H1 (cell line): ENCODE measurements around the gene KLHL14. TPM values are rescaled to one million over a fixed set of nuclear protein-coding genes. Genes with fewer than 3 reads are reported as not detected.

Experiments
- CTCF ChIA-PET: fragments of 300-600 bp; sonication (Branson Sonifier 250); formaldehyde crosslinking; loops from one replicate; lab custom pipeline; 2021; ENCODE audit not compliant: partially characterized antibody; lab: Charles Lee
- POLR2A ChIA-PET: fragments of 300-600 bp; sonication (Branson Sonifier 250); formaldehyde crosslinking; loops from one replicate; lab custom pipeline; 2021; ENCODE audit warnings: inconsistent platforms; ENCODE audit not compliant: partially characterized antibody; lab: Charles Lee
- DNase-seq, 2 experiments: peaks; one replicate each; pipeline versions ENCODE4 v3.0.0 to v3.0.0-alpha.2; 2010 to 2022; ENCODE audit warnings: low spot score in 2 of 2, low read depth in 1 of 2, mixed read lengths in 1 of 2
- FAIRE-seq: peaks from 2 replicates; lab custom pipeline; 2011; peaks lifted over from hg19 to GRCh38; lab: Jason Lieb, UNC
- H2AFZ ChIP-seq: 2 replicates; pipeline ENCODE4 v1.8.1; 2012; ENCODE audit warnings: low read length, inconsistent platforms
- H2AK5ac ChIP-seq: 2 replicates; pipeline ENCODE4 v1.6.1; 2013; ENCODE audit warnings: low read depth, low read length
- H2BK120ac ChIP-seq: replicated peaks from 2 replicates; pipeline ENCODE3; 2013; ENCODE audit warnings: low read depth, low read length, inconsistent platforms
- H2BK12ac ChIP-seq: 2 replicates; pipeline ENCODE4 v1.6.1; 2013; ENCODE audit warnings: low read depth, low read length
- H2BK15ac ChIP-seq: 2 replicates; pipeline ENCODE4 v1.6.1; 2013; ENCODE audit warnings: low read length
- H2BK20ac ChIP-seq: 2 replicates; pipeline ENCODE4 v1.6.1; 2013; ENCODE audit warnings: low read length
- H2BK5ac ChIP-seq: 2 replicates; pipeline ENCODE4 v1.6.1; 2013; ENCODE audit warnings: low read depth, low read length
- H3K14ac ChIP-seq: 2 replicates; pipeline ENCODE4 v1.6.1; 2013; ENCODE audit warnings: inconsistent platforms; ENCODE audit not compliant: insufficient read length
- H3K18ac ChIP-seq: 2 replicates; pipeline ENCODE4 v1.6.1; 2013; ENCODE audit warnings: low read length; ENCODE audit errors: extremely low read depth
- H3K23ac ChIP-seq: 2 replicates; pipeline ENCODE4 v1.6.1; 2013; ENCODE audit warnings: inconsistent platforms; ENCODE audit not compliant: insufficient read length
- H3K23me2 ChIP-seq: 2 replicates; pipeline ENCODE4 v1.6.1; 2013; ENCODE audit warnings: low read depth, low read length
- H3K27ac ChIP-seq: 2 replicates; pipeline ENCODE4 v1.6.1; 2011; ENCODE audit warnings: low read depth, low read length, inconsistent platforms
- H3K27me3 ChIP-seq, 4 experiments: replicated peaks in 1 of 4; 1 replicate in 1 of 4; 2 replicates in 3 of 4; pipeline versions ENCODE4 v1.6.1 to v1.8.1; 2011 to 2013; ENCODE audit warnings: low read length in 3 of 4, mild to moderate bottlenecking in 3 of 4, inconsistent platforms in 2 of 4, mixed read lengths in 2 of 4, moderate library complexity in 1 of 4; ENCODE audit not compliant: control insufficient read depth in 3 of 4, insufficient read depth in 3 of 4; ENCODE audit errors: extremely low read depth in 1 of 4
- H3K36me3 ChIP-seq, 4 experiments: 2 replicates each; pipeline versions ENCODE4 v1.6.1 to v1.8.1; 2011 to 2013; ENCODE audit warnings: mild to moderate bottlenecking in 4 of 4, low read length in 3 of 4, moderate library complexity in 2 of 4, control low read depth in 1 of 4, inconsistent platforms in 1 of 4; ENCODE audit not compliant: insufficient read depth in 4 of 4, control insufficient read depth in 2 of 4
- H3K4ac ChIP-seq: replicated peaks from 2 replicates; pipeline ENCODE3; 2013; ENCODE audit warnings: low read length, low read depth, mixed read lengths, inconsistent platforms; ENCODE audit not compliant: insufficient read length
- H3K4me1 ChIP-seq, 4 experiments: replicated peaks in 1 of 4; 1 replicate in 1 of 4; 2 replicates in 3 of 4; pipeline versions ENCODE4 v1.6.1 to v1.8.1; 2011 to 2013; ENCODE audit warnings: low read length in 3 of 4, inconsistent platforms in 2 of 4, mixed read lengths in 1 of 4; ENCODE audit not compliant: insufficient read depth in 4 of 4, control insufficient read depth in 3 of 4
- H3K4me2 ChIP-seq, 2 experiments: 2 replicates each; pipeline versions ENCODE4 v1.6.1 to v1.8.1; 2011 to 2013; ENCODE audit warnings: low read depth in 2 of 2, low read length in 2 of 2, control low read depth in 1 of 2, inconsistent platforms in 1 of 2, mild to moderate bottlenecking in 1 of 2; ENCODE audit not compliant: insufficient read depth in 1 of 2
- H3K4me3 ChIP-seq, 4 experiments: fragments of 200-600, 300-600 bp in 1 of 4; sonication (generic), shearing (Covaris generic), sonication (Bioruptor Twin) in 1 of 4; 2 replicates each; pipeline versions ENCODE4 v1.5.1 to v1.8.1; 2011 to 2016; ENCODE audit warnings: low read length in 4 of 4, low read depth in 3 of 4, control low read depth in 2 of 4, inconsistent platforms in 2 of 4, mild to moderate bottlenecking in 2 of 4, mixed read lengths in 1 of 4, moderate library complexity in 1 of 4; ENCODE audit not compliant: insufficient read depth in 2 of 4; ENCODE audit errors: extremely low read depth in 1 of 4
- H3K56ac ChIP-seq: replicated peaks from 2 replicates; pipeline ENCODE3; 2013; ENCODE audit warnings: low read depth, mild to moderate bottlenecking, mixed read lengths, low read length, inconsistent platforms; ENCODE audit not compliant: insufficient read length
- H3K79me1 ChIP-seq: 2 replicates; pipeline ENCODE4 v1.6.1; 2013; ENCODE audit warnings: low read depth, low read length, control low read depth
- H3K79me2 ChIP-seq, 2 experiments: 2 replicates each; pipeline versions ENCODE4 v1.6.1 to v1.8.1; 2012 to 2013; ENCODE audit warnings: low read length in 2 of 2, mild to moderate bottlenecking in 2 of 2, inconsistent platforms in 1 of 2; ENCODE audit not compliant: insufficient read depth in 2 of 2, control insufficient read depth in 1 of 2
- H3K9ac ChIP-seq, 4 experiments: replicated peaks in 1 of 4; 1 replicate in 1 of 4; 2 replicates in 3 of 4; pipeline versions ENCODE4 v1.6.1 to v1.8.1; 2011 to 2013; ENCODE audit warnings: low read depth in 3 of 4, low read length in 3 of 4, control low read depth in 2 of 4, mild to moderate bottlenecking in 2 of 4, moderate library complexity in 2 of 4, inconsistent platforms in 1 of 4; ENCODE audit errors: extremely low read depth in 1 of 4
- H3K9me3 ChIP-seq, 2 experiments: 2 replicates each; pipeline versions ENCODE4 v1.6.1 to v1.8.1; 2012 to 2013; ENCODE audit warnings: mild to moderate bottlenecking in 2 of 2, moderate library complexity in 2 of 2, control low read depth in 1 of 2, inconsistent platforms in 1 of 2, low read depth in 1 of 2, low read length in 1 of 2, mixed read lengths in 1 of 2; ENCODE audit not compliant: insufficient read depth in 2 of 2
- H4K20me1 ChIP-seq, 2 experiments: replicated peaks in 1 of 2; 2 replicates each; pipeline versions ENCODE3 to v1.8.1; 2011 to 2013; ENCODE audit warnings: inconsistent platforms in 2 of 2, low read length in 2 of 2, mild to moderate bottlenecking in 1 of 2; ENCODE audit not compliant: insufficient read depth in 2 of 2, control insufficient read depth in 1 of 2
- H4K5ac ChIP-seq: 2 replicates; pipeline ENCODE4 v1.6.1; 2013; ENCODE audit warnings: low read length, low read depth, mixed read lengths, inconsistent platforms; ENCODE audit not compliant: insufficient read length
- H4K8ac ChIP-seq: 2 replicates; pipeline ENCODE4 v1.8.0; 2013; ENCODE audit warnings: mild to moderate bottlenecking, moderate library complexity, low read length, inconsistent platforms; ENCODE audit not compliant: insufficient read depth; ENCODE audit errors: extremely low read depth
- H4K91ac ChIP-seq: replicated peaks from 2 replicates; pipeline ENCODE3; 2013; ENCODE audit warnings: low read length, mixed read lengths, inconsistent platforms; ENCODE audit not compliant: insufficient read length
- BRCA1 ChIP-seq: IDR thresholded peaks from 2 replicates; pipeline ENCODE4 v1.6.1; 2012; ENCODE audit warnings: low read depth, low read length, improper control_type of control experiment
- CEBPB ChIP-seq: IDR thresholded peaks from 2 replicates; pipeline ENCODE4 v1.6.1; 2012; ENCODE audit warnings: low read depth, low read length
- HDAC6 ChIP-seq: IDR thresholded peaks from one replicate; pipeline ENCODE4 v1.7.1; 2012; ENCODE audit warnings: low read depth, mild to moderate bottlenecking, inconsistent platforms, low read length, moderate library complexity
- NRF1 ChIP-seq: IDR thresholded peaks from 2 replicates; pipeline ENCODE4 v1.6.1; 2011; ENCODE audit warnings: mild to moderate bottlenecking, low read depth, low read length, improper control_type of control experiment
- RAD21 ChIP-seq, 2 experiments: IDR thresholded peaks in 1 of 2; conservative IDR thresholded peaks in 1 of 2; 2 replicates each; pipeline ENCODE4 v1.6.1; 2011; ENCODE audit warnings: low read depth in 2 of 2, low read length in 2 of 2, improper control_type of control experiment in 1 of 2, inconsistent platforms in 1 of 2, mild to moderate bottlenecking in 1 of 2, moderate library complexity in 1 of 2
- RFX5 ChIP-seq: IDR thresholded peaks from 2 replicates; pipeline ENCODE4 v1.6.1; 2011; ENCODE audit warnings: low read depth, low read length, improper control_type of control experiment, borderline replicate concordance
- SIN3A ChIP-seq, 2 experiments: IDR thresholded peaks in 1 of 2; conservative IDR thresholded peaks in 1 of 2; 2 replicates each; pipeline ENCODE4 v1.6.1; 2011 to 2012; ENCODE audit warnings: low read length in 2 of 2, improper control_type of control experiment in 1 of 2, low read depth in 1 of 2, mild to moderate bottlenecking in 1 of 2
- SP2 ChIP-seq: IDR thresholded peaks from 2 replicates; pipeline ENCODE4 v1.6.1; 2012; ENCODE audit warnings: mild to moderate bottlenecking, low read length, inconsistent platforms
- WGBS, 2 experiments: shearing (Covaris generic) in 1 of 2; methylation state at CpG; one replicate each; pipeline versions ENCODE4 v1.1.6 to v1.1.7; 2013 to 2015; ENCODE audit warnings: low lambda C conversion rate in 2 of 2, mixed read lengths in 2 of 2, inconsistent platforms in 1 of 2, low coverage in 1 of 2, missing lambda C conversion rate in 1 of 2; ENCODE audit not compliant: insufficient replicate concordance in 2 of 2, insufficient coverage in 1 of 2, insufficient read length in 1 of 2; ENCODE audit errors: extremely low coverage in 1 of 2, missing lambda C conversion rate in 1 of 2; 5-methylcytosine and 5-hydroxymethylcytosine counted together
- polyA plus RNA-seq, 7 experiments: library from polyadenylated mRNA; depleted of rRNA in 3 of 7; stranded (reverse) in 5 of 7; unstranded in 2 of 7; fragments of >200 nt in 5 of 7; fragments of 200-250 nt in 2 of 7; gene quantifications; 1 replicate in 5 of 7; 2 replicates in 1 of 7; 4 replicates in 1 of 7; pipeline versions ENCODE4 v1.2.1 to v1.2.3, GENCODE V29; 2011 to 2013; ENCODE audit warnings: missing spikeins in 2 of 7, mixed read lengths in 2 of 7
- total RNA-seq: library from RNA; stranded (reverse); fragmentation: NEBNext Ultra II Directional; extraction: Animal tissue kit (Norgen Biotek cat#: 25700); gene quantifications from 2 replicates; pipeline ENCODE4 v1.2.1, GENCODE V29; 2021

The KLHL14 gene
- total and polyA plus RNA-seq, 2 of the 8 experiments (the other 6 are each of a cell fraction or from before 2014, with no cell fraction given), result 1.1 to 1.2 TPM

DNA sequence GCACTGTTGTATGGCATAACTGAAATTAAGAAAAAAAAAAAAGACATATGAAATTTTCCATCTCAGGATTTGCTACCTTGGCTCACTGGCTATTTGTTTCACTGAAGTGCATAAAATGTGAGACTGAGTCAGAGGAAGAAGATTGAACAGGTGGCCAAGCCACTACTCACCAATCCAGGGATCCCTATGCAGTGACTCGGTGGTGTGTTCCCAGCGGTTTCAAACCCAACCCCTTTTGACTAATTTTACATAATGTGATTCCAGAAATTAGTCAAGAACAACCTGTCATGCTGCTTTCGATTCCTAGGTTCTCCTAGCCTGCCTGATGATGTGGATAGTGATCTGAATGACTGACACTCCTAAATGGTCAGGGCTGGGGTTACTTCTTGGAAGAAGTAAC is 77.3 kb downstream of the KLHL14 start:
- no peak overlapping the region for H3K27ac ChIP-seq
- no peak overlapping the region for H2AFZ ChIP-seq
- H3K18ac ChIP-seq, result no peak overlapping the region
- no peaks in the 10 kb centered on the region for H3K36me3 ChIP-seq
- H3K79me2 ChIP-seq, result no peaks in the 10 kb centered on the region
- peaks cover 0 to 5% (median 2%) of the 10 kb centered on the region in 4 experiments; a peak in 1 of 7 replicates for H3K4me1 ChIP-seq
- CTCF ChIA-PET, result interaction anchor here (0.9 to 2.2 kb wide), 4 partner anchors 19 to 235 kb away, joined by 3 to 9 read pairs (median 5); no protein-coding TSS in a partner anchor
- no peaks in the 10 kb centered on the region for H3K27me3 ChIP-seq
- H2BK15ac ChIP-seq, result no peak overlapping the region
- no peak overlapping the region for H4K5ac ChIP-seq
- H3K9me3 ChIP-seq, result no peaks in the 10 kb centered on the region
- H3K23ac ChIP-seq, result no peak overlapping the region
- H3K9ac ChIP-seq, result no peak overlapping the region
- no peak overlapping the region for H3K14ac ChIP-seq
- peaks cover 0 to 2% of the 10 kb centered on the region in 2 experiments for H4K20me1 ChIP-seq
- H3K4me3 ChIP-seq, result no peak overlapping the region
- H2BK12ac ChIP-seq, result no peak overlapping the region
- no peak overlapping the region for H4K91ac ChIP-seq
- no peaks in the 10 kb centered on the region for H3K23me2 ChIP-seq
- no peak overlapping the region for H2BK120ac ChIP-seq
- DNase-seq, result no peak
- no peak overlapping the region for H2AK5ac ChIP-seq
- H3K4me2 ChIP-seq, result no peak overlapping the region
- no peak for FAIRE-seq
- no peaks in the 10 kb centered on the region for H3K79me1 ChIP-seq
- H2BK5ac ChIP-seq, result no peak overlapping the region
- H3K56ac ChIP-seq, result no peak overlapping the region
- POLR2A ChIA-PET, result interaction anchor here (0.6 kb wide), 1 partner anchor 129 kb away, joined by 4 read pairs; no protein-coding TSS in a partner anchor
- no peak overlapping the region for H2BK20ac ChIP-seq
- H4K8ac ChIP-seq, result no peak overlapping the region
- H3K4ac ChIP-seq, result no peak overlapping the region
- 94% methylated on average over 3 of the region's 3 CpGs; no CpG with 5 or more reads in 1 of the 2 experiments for WGBS, 2 experiments
- TF ChIP-seq NRF1 (no peak), RAD21 (IDR thresholded peaks at IDR 0.05 in 1 of 2, conservative IDR thresholded peaks at IDR 0.05 in 1 of 2; ENCODE audit: low read depth in 2 of 2, low read length in 2 of 2) (no peak), SIN3A (conservative IDR thresholded peaks at IDR 0.05 in 1 of 2, IDR thresholded peaks at IDR 0.05 in 1 of 2; ENCODE audit: low read depth in 1 of 2, low read length in 2 of 2) (no peak), SP2 (no peak), RFX5 (no peak), HDAC6 (no peak), BRCA1 (no peak), CEBPB (no peak)
